NB4 (cell line): ENCODE measurements around the gene NFIA.

Source experiments
- POLR2A ChIP-seq: IDR thresholded peaks from 2 replicates; pipeline ENCODE4 v1.6.1; 2011; ENCODE audit warnings: mild to moderate bottlenecking; ENCODE audit not compliant: insufficient read length; ENCODE audit errors: extremely low read depth
- TF ChIP-seq, protein P1 (sequence below): IDR thresholded peaks from one replicate; pipeline ENCODE4 v1.5.1; 2012; ENCODE audit warnings: low read depth, low read length
- TF ChIP-seq, protein P2 (sequence below): IDR thresholded peaks from 2 replicates; pipeline ENCODE4 v1.6.1; 2011; ENCODE audit warnings: low read depth, low read length

DNA sequence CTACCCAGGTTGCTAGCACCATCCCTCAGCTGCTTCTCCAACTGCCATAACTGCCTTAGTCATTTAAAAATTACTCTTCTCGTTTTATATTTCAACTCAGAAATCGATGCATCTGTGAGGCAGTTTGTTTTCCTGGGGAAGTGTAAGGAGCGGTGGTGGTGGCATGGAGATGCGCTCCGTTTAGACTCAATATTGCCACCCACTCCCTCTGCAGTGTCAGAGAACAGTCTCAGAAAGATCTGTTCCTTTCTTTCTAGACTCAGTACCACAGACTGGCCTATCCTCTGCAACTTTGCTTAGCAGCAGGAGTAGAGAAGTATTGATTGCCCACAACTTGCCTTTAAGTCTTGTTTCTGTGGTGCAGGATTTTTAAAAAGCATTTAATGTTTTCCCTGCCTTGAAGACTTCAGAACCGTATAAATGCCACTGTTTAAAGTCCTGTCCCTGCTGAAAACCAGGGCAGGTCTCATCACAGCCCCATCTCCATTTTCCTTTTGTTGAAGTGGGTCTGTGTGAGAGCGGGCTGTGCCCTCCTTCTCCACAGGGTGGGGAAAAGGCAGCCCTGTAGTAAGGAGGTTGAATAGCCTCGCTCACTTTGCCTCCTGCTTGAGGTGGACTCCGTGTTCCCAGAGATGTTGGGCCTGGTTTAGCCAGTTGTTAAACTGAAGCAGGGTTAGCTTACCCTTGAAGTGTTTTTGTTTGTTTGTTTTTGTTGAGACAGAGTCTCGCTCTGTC, 105.2 kb downstream of the NFIA start:
- TF ChIP-seq, protein P1, sequence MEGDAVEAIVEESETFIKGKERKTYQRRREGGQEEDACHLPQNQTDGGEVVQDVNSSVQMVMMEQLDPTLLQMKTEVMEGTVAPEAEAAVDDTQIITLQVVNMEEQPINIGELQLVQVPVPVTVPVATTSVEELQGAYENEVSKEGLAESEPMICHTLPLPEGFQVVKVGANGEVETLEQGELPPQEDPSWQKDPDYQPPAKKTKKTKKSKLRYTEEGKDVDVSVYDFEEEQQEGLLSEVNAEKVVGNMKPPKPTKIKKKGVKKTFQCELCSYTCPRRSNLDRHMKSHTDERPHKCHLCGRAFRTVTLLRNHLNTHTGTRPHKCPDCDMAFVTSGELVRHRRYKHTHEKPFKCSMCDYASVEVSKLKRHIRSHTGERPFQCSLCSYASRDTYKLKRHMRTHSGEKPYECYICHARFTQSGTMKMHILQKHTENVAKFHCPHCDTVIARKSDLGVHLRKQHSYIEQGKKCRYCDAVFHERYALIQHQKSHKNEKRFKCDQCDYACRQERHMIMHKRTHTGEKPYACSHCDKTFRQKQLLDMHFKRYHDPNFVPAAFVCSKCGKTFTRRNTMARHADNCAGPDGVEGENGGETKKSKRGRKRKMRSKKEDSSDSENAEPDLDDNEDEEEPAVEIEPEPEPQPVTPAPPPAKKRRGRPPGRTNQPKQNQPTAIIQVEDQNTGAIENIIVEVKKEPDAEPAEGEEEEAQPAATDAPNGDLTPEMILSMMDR = no peak
- no peak for TF ChIP-seq POLR2A
- TF ChIP-seq, protein P2, sequence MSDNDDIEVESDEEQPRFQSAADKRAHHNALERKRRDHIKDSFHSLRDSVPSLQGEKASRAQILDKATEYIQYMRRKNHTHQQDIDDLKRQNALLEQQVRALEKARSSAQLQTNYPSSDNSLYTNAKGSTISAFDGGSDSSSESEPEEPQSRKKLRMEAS = no peak
